HPDE6-E6E7 (cell line): Measurements from ENCODE around the gene MGAT5B.

Experiments
- DNase-seq: peaks from one replicate; pipeline ENCODE4 v3.0.0; 2011; ENCODE audit warnings: missing footprints; ENCODE audit errors: extremely low spot score

The MGAT5B gene

DNA sequence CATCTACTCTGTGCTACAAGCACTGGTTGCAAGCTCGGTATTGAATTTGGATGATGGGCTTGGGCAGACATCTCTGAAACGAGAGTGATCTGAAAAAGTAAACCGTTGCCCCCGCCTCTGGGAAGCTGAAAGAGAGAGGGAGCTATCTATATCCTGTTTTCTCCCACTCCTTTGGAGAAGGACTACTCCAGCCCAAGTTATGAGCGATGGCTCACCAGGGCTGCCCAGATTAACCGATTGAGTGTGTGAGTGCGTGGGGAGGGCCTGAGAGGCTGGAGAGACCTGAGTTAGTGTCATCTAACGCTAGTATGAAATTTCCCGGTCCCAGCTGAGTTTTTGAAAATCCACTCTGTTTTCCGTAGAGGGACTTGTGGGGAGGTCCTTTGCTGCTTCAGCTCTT lies 11.5 kb downstream of the MGAT5B start:
- DNase-seq = no peak

DNA sequence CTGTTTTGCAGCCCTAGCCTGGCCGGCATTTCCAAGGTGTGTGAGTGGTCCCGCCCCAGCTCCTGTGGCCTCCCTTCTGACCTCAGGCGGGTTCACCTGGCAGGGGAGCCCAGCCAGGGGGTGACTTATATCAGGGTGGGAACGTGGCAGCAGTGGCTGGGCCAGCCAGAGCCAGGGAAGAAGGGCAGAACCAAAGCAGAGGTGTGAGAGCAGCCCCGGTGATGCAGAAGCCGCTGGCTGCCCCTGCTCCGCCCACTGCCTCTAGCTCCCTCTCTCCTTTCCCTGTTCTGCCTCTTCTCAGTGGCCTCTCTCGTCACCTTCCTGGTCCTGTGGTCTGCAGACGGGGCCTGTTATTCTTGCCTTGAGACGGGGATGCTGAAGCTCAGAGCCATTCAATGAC lies 12.1 kb downstream of the MGAT5B start:
- DNase-seq = no peak

DNA sequence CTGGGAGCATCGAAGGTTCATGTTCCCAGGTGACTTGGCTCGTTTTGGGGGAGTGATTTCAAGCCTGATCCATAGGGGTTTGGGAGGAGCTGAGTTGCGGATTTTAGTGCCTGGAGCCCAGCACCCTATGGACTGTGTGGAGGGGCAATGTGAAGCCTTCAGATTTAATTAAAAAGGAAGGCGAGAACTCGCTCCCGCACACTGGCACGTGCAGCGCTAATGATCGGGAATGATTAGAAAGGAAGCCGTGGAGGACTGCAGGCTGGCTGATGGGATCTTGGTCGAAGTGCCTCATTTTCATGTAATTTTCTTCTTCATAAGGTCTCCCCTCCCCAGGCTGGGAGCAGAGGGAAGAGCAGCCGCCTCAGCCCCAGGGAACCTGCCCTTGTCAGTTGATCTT lies 12.8 kb downstream of the MGAT5B start:
- no peak for DNase-seq

DNA sequence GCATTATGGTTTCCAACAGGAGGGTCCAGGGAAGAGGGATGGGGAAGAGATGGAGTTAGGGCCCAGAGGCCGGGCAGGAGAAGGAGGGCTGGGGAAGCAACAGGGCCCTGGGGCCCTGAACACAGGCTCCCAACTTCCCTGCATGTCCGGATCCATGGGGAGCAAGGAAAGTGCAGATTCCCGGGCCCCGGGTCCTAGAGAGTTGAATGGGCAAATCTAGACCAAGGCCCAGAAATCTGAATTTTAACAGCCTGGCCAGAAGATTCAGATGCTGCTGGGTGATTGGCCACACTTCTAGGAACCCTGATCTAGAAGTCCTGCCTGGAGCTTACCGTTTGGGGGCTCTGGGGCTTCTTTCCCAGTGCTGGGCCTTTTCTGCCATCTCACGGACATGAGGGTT lies 13.2 kb downstream of the MGAT5B start:
- no peak for DNase-seq

DNA sequence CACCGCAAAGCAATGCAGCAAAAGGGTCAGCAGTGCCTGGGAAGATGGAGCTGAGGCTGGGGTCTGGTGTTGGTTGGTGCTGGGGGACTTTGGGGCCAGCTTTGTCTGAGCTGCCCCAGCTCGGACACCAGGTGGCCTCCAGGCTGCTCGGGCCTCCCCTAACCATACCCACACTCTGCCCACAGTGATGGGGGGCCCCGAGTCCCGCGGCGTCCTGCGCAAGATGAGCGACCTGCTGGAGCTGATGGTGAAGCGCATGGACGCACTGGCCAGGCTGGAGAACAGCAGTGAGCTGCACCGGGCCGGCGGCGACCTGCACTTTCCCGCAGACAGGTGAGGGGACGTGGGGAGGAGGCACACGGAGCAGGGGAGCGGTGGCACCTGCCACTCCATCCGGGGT lies 13.8 kb downstream of the MGAT5B start:
- no peak for DNase-seq

DNA sequence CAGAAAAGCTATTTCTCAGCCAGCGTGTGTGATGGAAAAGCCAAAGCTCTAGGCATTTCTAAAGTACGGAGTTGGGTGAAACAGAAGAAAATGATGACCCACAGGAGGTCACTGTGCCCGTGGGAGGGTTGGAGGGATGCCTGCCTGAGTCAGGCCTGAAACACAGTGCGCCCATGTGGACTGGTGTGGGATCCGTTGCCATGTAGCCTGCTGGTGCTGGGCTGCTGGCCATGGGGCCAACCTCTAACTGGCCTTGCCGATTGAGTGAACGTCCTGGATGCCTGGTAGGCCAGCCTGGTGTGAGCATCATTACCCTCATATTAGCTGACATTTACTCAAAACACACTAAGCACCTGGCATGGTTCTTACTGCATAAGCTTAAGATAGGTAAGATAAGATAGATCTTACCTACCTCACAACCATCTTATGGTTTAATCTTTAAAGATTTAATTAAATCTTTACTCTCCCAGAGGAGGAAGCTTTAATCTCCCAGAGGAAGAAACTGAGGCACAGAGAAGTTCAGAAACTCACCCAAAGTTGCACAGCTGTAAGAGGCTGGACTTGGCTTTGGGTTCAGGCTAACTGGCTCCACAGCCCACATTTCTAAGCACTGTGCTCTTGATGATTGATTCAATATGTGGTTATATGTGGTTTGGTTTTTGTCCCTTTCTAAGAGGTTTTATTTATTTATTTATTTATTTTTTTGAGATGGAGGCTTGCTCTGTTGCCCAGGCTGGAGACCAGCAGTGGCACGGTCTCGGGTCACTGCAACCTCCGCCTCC lies 15.7 kb downstream of the MGAT5B start:
- DNase-seq = no peak

DNA sequence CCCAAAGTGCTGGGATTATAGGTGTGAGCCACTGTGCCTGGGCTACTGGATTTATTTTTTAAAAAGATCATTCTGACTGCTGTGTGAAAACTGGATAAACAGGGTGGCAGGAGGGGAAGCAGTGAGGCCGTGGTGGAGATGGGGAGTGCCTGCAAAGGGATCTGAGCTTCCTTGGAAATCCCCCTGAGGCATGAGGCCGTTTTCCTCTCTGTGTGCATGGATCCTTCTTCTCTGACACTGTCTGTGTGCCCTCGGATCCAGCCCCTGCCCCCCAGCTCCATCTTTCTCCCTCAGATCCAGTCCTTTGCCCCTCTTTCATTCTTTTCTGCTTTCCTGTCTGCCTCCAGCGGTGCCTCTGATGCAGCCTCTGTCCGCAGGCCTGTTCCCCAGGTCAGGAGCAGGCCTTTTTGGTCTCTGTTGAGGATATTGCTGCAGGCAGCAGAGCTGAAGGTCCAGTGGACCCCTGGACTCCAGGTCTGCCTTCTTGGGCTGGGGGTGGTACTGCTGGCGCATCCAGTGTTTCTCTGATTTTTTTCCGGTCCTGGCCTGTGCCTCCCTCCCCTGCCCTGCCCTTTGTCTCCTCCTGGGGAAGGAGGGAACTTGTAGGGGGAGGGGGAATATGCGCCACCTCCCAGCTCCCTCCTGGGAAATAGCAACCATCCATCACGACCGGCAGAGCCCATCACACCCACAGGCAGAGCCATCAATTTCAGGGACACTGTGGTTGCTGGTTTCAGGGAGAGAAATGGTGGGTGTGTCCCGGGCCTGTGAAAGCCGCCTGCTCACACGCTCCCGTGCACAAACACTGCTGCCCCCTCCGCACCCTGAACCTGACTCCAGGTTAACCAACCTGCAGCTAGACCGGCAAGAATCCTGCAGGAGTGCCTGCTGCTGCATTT lies 17.0 kb downstream of the MGAT5B start:
- DNase-seq = no peak

DNA sequence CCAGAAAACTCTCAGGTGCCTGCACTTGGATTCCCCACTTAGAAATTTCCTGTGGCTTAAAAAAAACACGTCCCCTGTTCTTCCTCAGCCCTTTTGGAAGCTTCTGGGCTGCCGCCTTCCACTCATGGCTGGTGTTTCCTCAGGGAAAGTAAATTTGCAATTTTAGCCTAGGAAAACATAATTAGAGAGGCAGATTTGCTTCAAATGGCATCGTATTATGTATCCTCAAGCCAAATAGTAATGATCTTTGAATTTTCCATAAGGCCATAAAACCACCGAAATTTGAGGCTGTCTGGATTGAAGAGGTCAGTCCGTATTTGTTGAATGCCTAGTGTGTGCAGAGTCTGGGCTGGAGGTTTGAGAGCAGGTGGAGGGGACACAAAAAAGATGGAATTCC lies 17.7 kb downstream of the MGAT5B start:
- no peak for DNase-seq

DNA sequence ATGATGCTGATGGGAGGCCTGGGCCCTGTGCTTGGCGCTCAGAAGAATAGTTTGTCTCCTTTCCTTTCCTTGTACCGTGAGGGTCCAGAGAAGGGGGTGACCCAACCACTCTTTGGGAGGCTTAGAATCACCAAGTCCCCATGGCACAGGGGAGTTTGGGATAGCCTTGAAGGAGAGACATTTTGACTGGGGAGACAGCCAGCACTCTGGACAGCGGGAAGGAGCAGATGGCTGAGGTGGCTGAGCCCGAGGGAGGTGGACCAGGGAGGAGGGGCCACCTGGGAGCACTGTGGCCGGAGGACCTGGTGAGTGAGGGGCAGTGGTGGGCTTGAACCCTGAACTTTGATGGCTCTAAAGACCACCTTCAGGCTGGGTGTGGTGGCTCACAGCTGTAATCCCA lies 18.2 kb downstream of the MGAT5B start:
- DNase-seq = no peak

DNA sequence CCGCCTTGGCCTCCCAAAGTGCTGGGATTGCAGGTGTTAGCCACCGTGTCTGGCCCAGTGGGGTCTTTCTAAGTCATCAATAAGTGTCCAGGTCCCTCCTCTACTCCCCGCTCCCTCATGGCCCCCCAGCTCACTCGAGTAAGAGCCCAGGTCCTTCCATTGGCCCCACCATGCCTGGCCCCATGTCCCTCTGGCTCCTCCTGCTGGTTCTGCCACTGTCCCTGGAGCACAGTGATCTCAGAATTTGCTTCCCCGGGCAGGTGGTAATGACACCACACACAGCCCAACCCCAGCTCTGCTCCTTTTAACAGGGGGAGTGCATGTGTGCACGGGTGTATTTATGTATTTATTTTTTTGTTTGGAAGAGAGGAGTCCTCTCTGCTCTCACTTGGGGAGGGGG lies 19.6 kb downstream of the MGAT5B start:
- no peak for DNase-seq

DNA sequence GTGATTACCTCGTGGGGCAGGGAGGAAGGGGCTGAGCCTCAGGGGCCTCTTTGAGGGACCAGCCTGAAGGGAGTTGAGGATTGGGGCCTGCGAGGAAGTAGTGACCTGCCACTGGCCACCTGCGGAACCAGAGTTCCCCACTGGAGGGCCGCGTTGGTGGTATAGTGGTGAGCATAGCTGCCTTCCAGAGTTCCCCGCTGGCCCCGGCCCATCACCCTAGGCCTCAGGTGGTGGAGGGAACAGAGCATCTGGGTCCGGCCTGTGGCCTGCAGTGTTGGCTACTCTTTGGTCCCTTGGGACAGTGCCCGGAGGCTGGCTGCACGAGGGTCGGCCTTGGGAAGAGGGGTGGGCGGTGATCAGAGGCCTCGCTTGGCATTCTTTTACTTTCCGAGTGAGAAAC lies 20.5 kb downstream of the MGAT5B start:
- no peak for DNase-seq

DNA sequence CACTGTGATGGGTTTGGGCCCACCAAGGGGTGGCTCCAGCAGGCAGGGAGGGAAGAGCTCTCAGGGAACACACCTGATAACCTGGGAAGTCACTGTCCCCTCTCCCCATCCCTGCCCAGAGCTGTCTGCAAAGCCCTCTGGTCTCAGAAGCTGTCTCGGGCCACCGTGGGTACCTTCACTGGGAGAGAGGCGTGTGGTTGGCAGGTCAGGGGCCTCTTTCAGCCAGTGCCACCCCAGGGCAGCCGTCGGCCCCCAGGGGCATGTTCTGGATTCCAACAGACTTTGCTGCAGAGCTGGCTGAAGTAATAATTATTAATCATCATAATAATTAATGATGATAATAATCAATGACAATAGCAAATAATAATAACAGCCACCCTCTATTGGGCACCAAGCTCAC lies 21.1 kb downstream of the MGAT5B start:
- DNase-seq = no peak

DNA sequence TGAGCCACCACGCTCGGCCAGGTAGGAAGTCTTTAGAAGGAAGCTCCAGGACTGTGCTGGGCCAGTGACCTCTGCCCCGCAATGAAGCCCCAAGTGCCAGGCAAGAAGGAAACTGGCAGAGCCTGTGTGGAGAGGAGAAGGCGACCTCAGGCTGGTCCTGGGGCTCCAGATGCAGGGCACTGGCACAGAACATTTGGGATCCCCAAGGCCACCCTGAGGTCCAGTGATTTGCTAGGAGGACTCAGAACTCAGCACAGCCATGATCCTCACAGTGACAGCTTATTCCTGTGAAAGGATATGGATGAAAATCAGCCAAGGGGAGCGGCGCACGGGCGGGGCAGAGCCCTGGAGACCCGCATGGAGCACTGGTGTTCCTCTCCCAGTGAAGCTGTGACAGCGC lies 24.1 kb downstream of the MGAT5B start:
- no peak for DNase-seq

DNA sequence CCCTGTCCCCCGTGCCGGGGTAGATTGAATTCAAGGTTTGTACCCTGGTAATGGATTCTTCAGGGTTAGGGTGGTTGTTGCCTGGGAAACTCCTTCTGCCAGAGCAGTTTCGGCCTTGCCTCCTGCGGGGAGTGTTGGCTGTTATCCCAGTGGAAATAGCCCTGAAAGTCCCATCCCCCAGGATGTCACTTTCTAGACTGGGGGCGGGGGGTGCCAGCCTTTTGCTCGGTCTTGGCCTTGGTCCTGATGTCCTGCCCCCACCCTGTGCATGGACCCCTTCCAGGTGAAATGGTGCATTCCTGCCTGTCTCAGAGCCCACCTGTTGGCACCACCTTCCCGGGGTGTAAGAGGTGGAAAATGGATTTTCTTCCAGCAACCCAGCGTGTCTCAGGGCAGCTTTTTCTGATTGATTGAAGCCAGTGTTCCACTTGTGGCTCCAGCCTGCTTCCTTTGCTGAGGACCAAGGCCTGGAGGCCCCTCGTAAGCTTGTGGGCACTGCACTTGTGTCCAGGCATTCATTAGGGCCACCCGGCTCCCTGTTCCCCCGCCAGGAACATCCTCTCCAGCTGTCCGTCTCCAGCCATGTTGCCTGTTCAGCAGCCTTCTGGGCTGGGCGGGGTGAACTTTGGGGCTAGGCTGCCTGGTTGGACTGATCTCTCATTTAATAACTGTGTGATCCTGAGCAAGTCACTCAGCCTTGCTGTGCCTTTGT lies 25.6 kb downstream of the MGAT5B start:
- DNase-seq = no peak

DNA sequence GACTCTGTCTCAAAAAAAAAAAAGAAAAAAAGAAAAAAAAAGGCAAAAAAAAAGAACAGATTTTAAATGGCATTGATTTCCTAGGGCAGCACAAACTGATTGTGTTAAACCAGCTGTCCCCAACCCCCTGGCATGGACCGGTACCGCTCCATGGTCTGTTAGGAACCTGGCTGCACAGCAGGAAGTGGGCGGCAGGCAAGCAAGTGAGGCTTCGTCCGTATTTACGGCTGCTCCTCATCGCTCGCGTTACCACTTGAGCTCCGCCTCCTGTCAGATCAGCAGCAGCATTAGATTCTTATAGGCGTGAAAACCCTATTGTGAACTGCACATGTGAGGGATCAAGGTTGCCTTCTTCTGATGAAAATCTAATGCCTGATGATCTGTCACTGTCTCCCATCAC lies 26.6 kb downstream of the MGAT5B start:
- no peak for DNase-seq

DNA sequence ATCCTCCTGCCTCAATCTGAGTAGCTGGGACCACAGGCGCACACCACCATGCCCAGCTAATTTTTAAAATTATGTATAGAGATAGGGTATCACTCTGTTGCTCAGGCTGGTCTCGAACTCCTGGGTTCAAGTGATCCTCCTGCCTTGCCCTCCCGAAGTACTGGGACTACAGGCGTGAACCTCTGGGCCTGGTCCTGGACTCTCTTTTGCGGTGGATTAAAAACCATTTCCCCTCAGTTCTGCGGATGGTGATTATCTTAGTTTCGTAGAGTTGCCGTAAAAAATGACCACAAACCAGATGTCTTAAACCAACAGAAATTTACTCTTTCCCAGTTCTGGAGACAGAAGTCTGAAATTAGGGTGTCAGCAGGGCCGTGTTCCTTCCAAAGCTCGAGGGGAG lies 28.8 kb downstream of the MGAT5B start:
- DNase-seq = no peak

DNA sequence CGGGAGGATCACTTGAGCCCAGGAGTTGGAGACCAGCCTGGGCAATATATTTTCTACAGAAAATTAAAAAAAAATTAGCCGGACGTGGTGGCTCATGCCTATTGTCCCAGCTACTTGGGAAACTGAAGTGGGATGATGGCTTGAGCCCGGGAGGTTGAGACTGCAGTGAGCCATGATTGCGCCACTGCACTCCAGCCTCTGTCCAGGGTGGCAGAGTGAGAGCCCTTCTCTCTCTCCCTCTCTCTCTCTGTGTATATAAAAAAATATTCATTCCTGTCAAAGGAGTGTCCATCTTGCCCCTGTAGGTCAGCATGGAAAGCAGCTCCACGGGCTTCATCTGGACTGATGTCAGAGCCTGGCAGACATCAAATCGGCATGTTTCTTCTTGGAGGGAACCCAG lies 31.2 kb downstream of the MGAT5B start:
- DNase-seq = no peak

DNA sequence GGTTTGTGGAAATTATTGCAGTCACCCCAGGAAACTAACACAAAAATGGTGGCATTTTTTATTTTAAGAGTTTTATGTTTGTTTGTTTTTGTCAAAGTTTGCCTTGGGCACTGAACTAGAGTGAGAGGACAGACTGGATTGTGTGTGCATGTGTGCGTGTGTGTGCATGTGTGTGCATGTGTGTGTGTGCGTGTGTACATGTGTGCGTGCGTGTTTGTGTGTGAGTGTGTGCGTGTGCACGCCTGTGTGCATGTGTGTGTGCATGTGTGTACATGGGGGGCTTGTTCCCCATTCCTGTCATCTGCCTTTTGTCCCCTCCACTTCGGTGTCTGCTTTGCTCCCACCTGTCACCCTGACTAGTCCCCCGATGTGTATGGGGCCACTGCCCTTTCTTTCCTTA lies 32.5 kb downstream of the MGAT5B start:
- no peak for DNase-seq

DNA sequence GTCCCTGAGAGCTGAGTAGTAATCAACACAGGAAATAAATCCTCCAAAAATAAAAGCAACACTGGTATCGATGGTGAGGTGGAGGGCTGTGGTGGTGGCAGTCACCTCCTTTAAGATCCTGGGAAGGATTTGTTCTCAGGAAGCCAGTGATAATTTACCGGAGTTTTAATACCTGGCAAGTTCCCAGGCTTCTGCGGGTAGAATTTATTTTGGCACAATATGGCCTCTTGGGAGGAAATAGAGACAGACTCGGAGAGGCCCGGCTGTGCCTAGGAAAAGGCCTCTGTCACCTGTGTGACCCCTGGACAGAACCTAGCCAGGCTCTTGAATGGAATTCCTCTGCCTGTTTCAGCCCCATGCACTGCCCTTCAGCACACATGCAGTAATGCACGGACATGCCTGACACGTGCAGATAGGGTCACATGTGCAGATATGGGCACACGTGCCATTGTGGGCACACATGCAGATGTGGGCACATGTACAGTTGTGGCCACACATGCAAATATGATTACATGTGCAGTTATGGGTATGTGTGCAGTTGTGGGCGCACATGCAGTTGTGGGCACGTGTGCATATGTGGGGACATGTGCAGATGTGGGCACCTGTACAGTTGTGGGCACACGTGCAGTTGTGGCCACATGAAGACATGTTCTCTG lies 33.5 kb downstream of the MGAT5B start:
- no peak for DNase-seq

DNA sequence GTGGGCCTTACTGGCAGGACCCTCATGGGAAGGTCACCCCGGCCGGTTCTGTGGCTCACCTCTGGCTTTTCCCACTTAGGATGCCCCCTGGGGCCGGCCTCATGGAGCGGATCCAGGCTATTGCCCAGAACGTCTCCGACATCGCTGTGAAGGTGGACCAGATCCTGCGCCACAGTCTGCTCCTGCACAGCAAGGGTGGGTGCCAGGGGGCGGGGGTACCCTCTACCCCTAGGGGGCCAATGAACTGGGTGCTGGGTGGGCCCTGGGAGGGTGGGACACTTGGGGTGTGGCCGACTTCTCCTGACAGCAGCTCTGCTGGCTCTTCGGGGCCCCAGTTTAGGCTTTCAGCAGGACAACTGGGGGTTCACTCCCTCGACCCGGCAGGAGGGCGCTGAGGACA lies 34.3 kb downstream of the MGAT5B start:
- DNase-seq = no peak

DNA sequence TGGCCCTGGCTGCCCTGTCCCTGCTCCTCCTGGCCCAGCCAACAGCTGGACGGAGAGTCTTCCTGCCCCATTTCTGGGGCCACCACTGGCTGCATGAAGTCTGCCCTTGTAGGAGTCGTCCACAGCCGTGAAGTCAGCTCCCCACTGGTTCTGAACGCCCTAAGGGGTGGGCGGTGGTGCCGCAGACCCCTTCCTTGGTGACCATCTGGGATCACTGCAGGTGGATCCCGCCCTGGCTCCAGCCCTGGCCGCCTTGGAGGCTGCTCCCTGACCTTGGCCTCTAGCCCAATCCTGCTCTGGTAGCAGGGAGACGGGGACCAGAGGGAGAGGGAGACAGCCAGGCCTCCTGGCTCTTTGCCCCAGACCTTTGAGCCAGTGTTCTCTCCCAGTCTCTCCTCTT lies 35.4 kb downstream of the MGAT5B start:
- no peak for DNase-seq

DNA sequence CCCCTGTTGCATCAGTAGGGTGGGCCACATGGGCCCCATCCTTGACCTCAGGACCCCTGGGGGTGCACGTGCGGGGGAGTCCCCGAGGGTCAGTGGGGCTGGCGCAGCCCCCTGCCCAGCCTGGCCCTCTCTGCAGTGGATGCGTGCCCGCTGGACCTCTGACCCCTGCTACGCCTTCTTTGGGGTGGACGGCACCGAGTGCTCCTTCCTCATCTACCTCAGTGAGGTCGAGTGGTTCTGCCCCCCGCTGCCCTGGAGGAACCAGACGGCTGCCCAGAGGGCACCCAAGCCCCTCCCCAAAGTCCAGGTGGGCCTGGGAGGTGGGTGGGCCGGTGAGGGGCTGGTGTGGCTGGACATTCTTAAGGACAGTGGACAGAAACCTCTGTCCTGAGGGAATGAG lies 35.9 kb downstream of the MGAT5B start:
- no peak for DNase-seq
